ENCODE measurements around the gene NUMB. TPM values are rescaled to one million over a fixed set of nuclear protein-coding genes. Genes with fewer than 3 reads are reported as not detected.
A peak's percentile ranks its signal among the peaks of the same experiment; 100 is the strongest.

NUMB gene
- total RNA-seq, 1 donor from 2014 or later: 38.9 TPM

DNA sequence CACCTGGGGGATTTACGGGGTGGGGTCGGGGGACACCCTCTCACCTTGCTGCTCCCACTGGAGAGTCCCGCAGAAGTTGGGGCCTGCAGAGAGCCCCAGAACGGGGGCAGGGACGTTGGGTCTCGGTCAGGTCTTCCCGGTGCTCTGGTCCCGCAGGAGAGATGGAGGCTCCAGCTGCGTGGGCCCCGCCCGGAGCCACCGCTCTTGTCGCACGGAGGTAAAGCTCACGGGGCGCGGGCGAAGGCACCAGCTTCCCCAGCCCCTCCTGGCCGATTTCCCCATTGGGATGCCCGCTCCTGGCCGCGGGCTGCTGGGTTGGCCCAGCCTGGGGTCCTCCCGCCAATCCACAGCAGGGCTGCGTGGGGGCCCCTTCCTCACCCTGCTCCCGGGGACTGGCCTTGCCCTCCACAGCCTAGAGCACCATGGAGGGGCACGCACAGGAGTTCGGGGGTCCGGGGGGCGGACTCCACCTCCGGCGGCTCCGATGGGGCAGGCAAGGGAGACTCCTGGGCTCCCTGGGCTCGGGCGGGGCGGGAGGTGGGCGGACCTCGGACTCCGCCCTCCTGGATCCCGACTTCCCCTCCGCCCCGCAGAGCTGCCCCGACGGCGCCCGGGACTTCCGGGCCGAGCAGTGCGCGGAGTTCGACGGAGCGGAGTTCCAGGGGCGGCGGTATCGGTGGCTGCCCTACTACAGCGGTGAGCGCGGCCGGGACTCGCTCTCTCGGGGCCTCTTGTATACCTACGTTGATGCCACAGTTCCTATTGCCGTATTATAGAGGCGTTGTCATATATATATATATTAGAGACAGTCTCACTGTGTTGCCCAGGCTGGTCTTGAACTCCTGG, 212.6 kb downstream of the NUMB start:
- peak; percentile 46 for DNase-seq

DNA sequence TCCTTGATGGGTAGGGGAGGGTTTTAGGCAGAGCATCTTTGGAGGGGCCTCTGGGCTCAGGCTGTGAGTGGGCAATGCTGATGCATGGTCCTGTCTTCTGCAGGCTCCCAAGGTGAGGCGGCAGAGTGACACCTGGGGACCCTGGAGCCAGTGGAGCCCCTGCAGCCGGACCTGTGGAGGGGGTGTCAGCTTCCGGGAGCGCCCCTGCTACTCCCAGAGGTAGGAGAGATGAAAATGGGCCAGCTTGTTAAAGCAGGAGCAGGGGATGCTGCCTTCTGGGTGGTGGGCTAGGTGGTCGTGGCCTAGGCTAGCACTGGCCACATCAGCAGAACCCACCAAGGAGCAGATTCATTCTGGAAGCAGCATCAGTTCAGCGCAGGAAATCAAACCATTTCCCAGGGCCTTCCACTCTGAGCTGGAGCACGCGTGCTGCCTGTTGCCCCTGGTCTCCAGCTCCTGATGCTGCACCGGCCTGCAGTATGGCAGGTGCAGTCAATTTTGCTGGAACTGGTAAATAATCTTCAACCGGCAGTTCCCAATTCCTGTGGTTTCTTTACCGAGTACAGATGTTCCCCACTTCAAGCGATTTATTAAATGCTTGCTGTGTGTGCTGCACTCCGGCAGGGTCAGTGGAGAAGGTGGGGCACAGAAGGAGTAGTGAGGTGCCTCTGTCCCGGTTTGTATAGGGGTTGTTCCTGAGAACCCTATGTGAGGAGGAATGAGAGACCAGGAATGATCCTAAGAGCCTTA, 213.6 kb downstream of the NUMB start:
- no peak for DNase-seq

DNA sequence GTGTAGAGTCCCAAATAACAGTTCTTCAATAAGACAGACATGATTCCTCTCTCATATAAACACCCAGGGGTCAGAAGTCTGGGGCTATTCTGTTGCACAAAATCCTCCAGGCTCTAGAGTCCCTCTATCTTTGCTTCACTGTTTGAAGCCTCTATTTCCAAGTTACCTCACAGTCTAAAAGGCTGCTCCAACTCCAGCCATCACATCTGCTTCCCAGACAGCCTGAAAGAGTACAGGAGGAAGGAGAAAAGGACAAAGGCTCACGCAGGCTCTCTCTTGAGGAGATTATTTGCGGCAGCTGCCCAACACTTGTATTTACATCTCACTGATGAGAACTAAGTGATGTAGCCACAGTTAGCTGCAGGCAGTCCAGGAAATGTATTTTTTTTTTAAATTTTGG, 214.6 kb downstream of the NUMB start:
- DNase-seq: no peak

GRCh38 chr14:73243341-73243740, 215.0 kb downstream of the NUMB start:
- DNase-seq: no peak

GRCh38 chr14:73242357-73242901, 215.9 kb downstream of the NUMB start:
- peak; percentile 21 for DNase-seq

DNA sequence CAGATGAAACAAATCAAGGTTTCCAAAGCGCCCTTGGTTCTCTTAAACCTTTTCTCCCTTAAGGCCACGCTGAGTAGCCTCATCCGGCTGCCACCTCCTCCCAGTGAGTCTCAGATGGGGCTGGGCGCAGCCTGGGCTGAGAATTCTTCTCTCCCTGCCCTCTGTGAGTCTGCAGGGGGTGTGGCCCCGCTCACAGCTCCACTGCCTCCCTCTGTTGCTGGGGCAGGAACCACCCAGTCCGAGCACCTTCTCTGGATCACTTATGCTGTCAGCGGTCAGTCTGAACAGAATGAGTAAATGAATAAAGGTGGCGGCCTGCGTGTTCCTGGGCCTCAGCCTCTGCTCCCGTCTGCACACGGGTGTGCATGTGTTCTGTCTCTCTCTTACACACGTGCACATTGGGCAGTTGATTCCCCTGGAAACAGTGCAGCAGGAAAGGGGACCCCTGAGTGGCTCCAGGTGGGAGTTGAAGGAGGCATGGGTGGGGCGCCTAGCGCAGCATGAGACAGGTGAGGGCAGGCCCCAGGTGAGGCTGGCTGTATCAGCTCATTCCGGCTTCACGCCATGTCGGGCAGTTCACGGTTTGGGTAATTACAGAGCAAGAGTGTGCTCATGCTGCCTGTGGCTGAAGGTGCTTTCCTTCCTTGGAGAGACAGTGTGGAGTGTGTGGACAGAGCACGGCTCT, 216.7 kb downstream of the NUMB start:
- DNase-seq: no peak

GRCh38 chr14:73240816-73241480, 217.4 kb downstream of the NUMB start:
- DNase-seq: no peak

DNA sequence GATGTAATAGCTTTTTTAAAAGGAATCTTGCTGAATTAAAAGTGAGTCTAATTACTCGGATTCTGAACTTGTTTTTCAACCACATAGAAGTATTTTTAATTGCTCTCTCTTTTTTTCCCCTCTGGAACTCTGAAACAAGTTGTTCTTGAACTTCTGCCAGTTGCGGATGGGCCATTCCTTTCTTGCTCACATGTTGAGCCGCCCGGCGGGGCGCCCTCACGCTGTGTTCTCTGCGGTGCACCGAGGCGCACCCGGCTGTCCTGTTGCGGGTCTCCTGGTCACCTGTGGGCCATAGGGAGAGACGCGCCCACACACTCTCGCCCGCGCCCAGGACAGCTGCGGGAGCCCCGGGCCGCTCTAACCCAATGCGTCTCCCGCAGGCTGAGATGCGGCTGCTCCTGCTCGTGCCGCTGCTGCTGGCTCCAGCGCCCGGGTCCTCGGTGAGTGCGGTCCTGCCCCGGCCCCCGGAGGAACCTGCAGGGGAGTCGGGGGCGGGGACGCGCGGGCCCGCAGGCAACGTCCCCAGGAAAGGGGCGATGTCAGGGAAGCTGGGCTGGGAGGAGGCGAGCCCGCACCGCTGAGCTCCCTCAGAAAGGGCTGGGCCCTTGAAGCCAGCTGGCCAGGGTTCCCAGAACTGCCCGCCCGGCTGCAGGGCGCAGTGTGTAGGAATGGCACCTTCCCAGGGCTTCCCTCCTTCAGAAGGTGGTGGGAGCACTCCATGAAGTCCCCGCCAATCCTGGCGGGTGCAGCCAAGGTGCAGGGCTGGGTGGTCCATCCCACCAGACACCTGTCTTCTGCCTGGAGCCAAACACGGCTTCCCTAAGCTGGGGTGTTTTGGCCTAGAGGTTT, 218.7 kb downstream of the NUMB start:
- peak; percentile 65 for DNase-seq

DNA sequence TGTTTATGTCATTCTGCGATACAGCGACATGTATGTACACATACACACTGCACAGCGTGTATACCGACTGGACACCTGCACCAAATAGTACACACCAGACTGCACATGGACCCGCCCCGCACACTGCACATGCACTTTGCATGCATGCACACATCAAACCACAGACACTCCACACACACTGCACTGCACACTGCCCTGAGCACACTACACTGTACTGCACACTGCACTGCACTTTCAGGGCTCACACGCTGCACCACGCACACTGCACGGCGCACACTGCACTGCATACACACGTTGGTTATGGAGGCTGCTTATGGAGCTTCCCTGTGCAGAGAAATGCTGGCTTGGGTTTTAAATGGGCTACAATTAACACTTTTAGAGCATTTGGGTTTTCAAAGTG, 219.4 kb downstream of the NUMB start:
- no peak for DNase-seq

- peak; percentile 21 for DNase-seq
Observed at GRCh38 chr14:73238424-73238852, 219.9 kb downstream of the NUMB start.

GRCh38 chr14:73237786-73238423, 220.4 kb downstream of the NUMB start:
- DNase-seq: no peak

DNA sequence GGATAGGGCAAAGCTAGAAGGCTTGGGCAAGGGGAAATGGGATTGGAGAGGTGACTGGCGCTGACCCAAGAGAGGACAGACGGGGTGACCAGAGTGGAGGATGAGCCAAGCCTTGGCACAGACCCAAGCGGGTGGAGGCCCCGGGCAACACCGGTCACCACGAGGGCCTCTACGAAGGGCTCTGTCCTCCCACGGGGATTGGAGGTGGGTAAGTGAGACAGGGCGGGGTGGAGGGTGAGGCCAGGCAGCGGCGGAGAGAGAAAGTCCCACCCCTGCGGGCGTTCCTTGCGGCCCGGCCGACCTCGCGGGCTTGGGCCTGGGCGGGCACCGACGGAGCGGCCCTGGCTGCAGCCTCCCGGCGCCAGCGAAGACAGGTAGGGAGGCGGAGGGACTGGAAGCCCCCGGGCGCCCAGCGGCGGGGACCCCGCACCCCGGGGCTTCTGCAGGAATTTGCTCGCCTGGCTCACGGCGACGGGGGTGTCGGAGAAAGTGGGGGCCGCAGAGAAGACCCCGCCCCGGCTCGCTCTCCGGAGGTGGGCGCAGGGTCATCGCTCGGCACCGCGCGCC, 221.0 kb downstream of the NUMB start, which contains the start of gene PAPLN:
TSS of gene PAPLN (plus strand) at position 288 of the 567 bp plus-strand sequence. CDS start 2,273 bp downstream, outside the sequence.
- DNase-seq: no peak

- DNase-seq: no peak
Observed at GRCh38 chr14:73236752-73237218, 221.6 kb downstream of the NUMB start.

DNA sequence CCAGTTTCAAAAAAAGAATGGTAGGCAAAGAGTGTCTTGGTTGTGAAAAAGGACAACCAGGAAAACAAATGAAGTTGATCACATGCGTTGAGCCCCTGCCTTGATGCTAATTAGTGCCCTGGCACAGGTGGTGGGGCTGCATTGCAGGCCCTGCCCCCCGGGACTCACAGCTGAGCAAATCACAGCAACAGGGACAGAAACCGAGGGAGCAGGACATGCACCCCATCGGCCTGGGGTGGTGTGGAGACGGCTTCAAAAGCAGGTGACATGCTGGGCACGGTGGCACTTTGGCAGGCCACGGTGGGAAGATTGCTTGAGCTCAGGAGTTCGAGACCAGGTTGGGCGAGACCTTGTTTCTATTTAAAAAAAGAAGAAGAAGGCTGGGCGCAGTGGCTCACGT, 222.2 kb downstream of the NUMB start:
- no peak for DNase-seq

DNA sequence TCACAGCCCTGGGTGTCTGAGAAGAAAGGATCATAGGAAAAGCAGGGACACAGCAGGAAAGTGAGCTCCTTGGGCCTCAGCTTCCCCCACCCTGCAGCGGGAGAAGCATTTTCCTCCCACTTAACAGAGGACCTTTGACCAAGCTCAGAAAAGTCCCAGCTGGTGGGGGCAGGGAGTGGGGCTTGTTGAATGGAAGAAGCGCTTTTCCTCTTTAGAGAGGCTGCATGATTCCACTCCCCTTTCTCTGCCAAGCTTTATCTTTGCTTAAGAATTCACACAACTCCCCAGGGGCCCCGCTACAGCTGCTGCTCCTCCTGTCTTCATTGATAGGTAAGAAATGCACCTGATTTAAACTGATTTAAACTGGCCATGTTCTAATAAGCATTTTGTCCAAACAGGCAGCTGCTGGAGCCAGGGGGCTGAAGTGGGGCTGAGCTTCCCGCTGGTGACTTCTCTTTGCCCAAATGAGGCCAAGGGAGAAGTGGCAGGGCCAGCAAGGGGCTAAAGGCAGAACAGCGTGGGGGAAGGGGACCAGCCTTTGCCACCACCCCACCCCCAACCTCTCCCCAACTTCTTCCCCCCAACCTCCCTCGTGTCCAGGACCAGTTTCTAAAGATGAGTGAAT, 222.7 kb downstream of the NUMB start:
- peak; percentile 13 for DNase-seq

GRCh38 chr14:73234586-73235394, 223.6 kb downstream of the NUMB start:
- no peak for DNase-seq

DNA sequence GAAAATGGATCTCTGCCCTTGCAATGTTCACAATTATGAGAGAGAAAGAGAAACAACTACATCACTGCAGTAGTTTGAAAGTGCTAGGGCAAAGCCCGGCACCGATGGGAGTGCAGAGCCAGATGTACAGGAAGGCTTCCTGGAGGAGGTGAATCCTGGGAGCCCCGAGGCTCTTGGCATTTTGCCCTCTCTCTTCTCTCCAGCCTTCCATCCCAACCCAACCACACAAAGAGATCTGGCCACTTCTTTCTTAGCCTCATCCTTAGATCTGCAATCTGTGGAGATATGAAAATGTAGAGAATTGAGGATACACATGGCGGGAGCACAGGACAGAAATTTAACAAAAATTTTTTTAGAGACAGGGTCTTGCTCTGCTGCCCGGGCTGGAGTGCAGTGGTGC, 224.3 kb downstream of the NUMB start:
- no peak for DNase-seq

DNA sequence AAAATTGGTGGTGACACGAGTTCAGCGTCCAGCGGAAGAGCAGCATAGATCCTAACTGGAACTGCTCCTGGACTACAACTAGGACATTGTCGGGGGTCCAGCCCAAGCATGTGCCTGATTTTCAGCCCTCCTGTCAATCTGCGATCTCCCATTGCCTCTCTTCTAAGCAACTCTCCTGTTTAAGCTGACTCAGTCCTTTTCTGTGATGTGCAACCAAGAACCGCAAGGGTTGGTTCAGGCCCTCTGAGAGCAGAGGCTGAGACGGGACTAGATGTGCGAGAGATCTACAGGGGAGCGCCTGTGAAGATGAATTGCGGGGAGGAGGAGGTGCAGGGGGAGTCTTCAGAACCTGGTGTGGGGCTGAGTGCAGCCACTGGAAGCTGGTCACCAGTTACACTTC, 224.8 kb downstream of the NUMB start:
- DNase-seq: no peak

- no peak for DNase-seq
Observed at GRCh38 chr14:73232984-73233383, 225.4 kb downstream of the NUMB start.

Measured in tongue (tissue), 2 donors.